Smooth muscle cell (in vitro differentiated cells): ENCODE measurements around the gene ZACN. TPM values are rescaled to one million over a fixed set of nuclear protein-coding genes. Genes with fewer than 3 reads are reported as not detected.
"Not testable (repeated sequence)": the region's sequence is repeated elsewhere in the genome, so short reads cannot be mapped to it uniquely, and the experiment has no call there.

Source experiments
- DNase-seq: peaks from one replicate; lab custom pipeline; 2025; ENCODE audit not compliant: unreplicated experiment; lab: John Stamatoyannopoulos, UW
- H2AFZ ChIP-seq: fragments of 200-600 bp; sonication (generic); 2 replicates; pipeline ENCODE4 v1.6.0; 2016; ENCODE audit warnings: antibody characterized with exemption, low read depth, mild to moderate bottlenecking
- H3F3A ChIP-seq: fragments of 200-600 bp; sonication (generic); 2 replicates; pipeline ENCODE4 v1.6.0; 2017; ENCODE audit warnings: antibody characterized with exemption, low read depth
- H3K27ac ChIP-seq: fragments of 200-600 bp; sonication (generic); 2 replicates; pipeline ENCODE4 v1.5.1; 2016; ENCODE audit warnings: low read depth, mild to moderate bottlenecking
- H3K27me3 ChIP-seq: fragments of 200-600 bp; sonication (generic); 2 replicates; pipeline ENCODE4 v1.6.1; 2016; ENCODE audit warnings: low read depth, mild to moderate bottlenecking
- H3K36me3 ChIP-seq: fragments of 200-600 bp; sonication (generic); 2 replicates; pipeline ENCODE4 v1.5.1; 2016; ENCODE audit warnings: low read depth
- H3K4me1 ChIP-seq: fragments of 200-600 bp; sonication (generic); 2 replicates; pipeline ENCODE4 v1.5.1; 2016; ENCODE audit warnings: low read depth
- H3K4me2 ChIP-seq: fragments of 200-600 bp; sonication (generic); 2 replicates; pipeline ENCODE4 v1.6.0; 2016; ENCODE audit warnings: mild to moderate bottlenecking
- H3K4me3 ChIP-seq: fragments of 200-600 bp; sonication (generic); 2 replicates; pipeline ENCODE4 v1.5.1; 2016; ENCODE audit warnings: mild to moderate bottlenecking
- H3K79me2 ChIP-seq: fragments of 200-600 bp; sonication (generic); 2 replicates; pipeline ENCODE4 v1.6.0; 2016; ENCODE audit warnings: low read depth, mild to moderate bottlenecking
- H3K9ac ChIP-seq: fragments of 200-600 bp; sonication (generic); 2 replicates; pipeline ENCODE4 v1.6.0; 2016; ENCODE audit warnings: low read depth
- H3K9me3 ChIP-seq: fragments of 200-600 bp; sonication (generic); replicated peaks from 2 replicates; pipeline ENCODE4 v1.5.1; 2016; ENCODE audit warnings: low read depth
- H4K20me1 ChIP-seq: fragments of 200-600 bp; sonication (generic); 2 replicates; pipeline ENCODE4 v1.6.0; 2016; ENCODE audit warnings: low read depth
- WGBS: methylation state at CpG from one replicate; pipeline ENCODE4 v1.1.7; 2016; ENCODE audit warnings: low lambda C conversion rate; 5-methylcytosine and 5-hydroxymethylcytosine counted together
- polyA plus RNA-seq: library from polyadenylated mRNA; unstranded; fragments of >200 nt; fragmentation: Nextera tagmentation; extraction: Ambion mirVana; gene quantifications from 2 replicates; pipeline ENCODE4 v1.2.1, GENCODE V29; 2016
- total RNA-seq: library from RNA; depleted of rRNA; stranded (reverse); fragments of >200 nt; gene quantifications from 2 replicates; pipeline ENCODE4 v1.2.3, GENCODE V29; 2014
- TF ChIP-seq, protein P1 (sequence below): fragments of 200-600 bp; sonication (generic); IDR thresholded peaks from 2 replicates; pipeline ENCODE4 v1.5.1; 2017; ENCODE audit warnings: borderline replicate concordance, mild to moderate bottlenecking, antibody characterized with exemption; ENCODE audit not compliant: insufficient read depth, poor library complexity, severe bottlenecking

ZACN gene
- total and polyA plus RNA-seq, 2 experiments from 2014 or later: 3.4 TPM; not detected in 1

DNA sequence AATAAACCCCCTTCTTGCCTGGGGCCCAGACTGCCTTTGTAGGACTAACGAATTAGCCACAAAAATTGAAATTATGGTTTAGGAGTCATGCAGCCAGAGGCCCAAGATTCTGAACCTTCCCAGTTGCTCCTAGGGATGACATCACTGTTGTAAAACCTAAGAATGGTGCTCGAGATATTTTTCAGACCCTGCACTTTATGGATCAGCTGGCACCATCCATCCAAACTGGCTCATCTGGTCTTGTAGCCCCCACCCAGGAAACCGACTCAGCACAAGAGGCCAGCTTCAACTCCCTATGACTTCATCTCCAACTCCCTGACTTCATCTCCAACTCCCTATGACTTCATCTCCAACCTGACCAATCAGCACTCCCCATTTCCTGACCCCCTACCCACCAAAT is 40.9 kb upstream of the ZACN start:
- no peak overlapping the region for H3K4me2 ChIP-seq
- H3K4me1 ChIP-seq: peaks cover 11% of the 10 kb centered on the region
- H3K36me3 ChIP-seq: peaks cover 3% of the 10 kb centered on the region
- 56% methylated on average over 3 of the region's 3 CpGs for WGBS
- no peaks in the 10 kb centered on the region for H3K27me3 ChIP-seq
- H2AFZ ChIP-seq: no peak overlapping the region
- peaks cover 4% of the 10 kb centered on the region for H3F3A ChIP-seq
- H3K27ac ChIP-seq: peak overlapping the region; percentile 40
- no peak for DNase-seq
- no peak overlapping the region for H3K9ac ChIP-seq
- H3K4me3 ChIP-seq: no peak overlapping the region
- H4K20me1 ChIP-seq: peaks cover 19% of the 10 kb centered on the region
- TF ChIP-seq, protein P1, sequence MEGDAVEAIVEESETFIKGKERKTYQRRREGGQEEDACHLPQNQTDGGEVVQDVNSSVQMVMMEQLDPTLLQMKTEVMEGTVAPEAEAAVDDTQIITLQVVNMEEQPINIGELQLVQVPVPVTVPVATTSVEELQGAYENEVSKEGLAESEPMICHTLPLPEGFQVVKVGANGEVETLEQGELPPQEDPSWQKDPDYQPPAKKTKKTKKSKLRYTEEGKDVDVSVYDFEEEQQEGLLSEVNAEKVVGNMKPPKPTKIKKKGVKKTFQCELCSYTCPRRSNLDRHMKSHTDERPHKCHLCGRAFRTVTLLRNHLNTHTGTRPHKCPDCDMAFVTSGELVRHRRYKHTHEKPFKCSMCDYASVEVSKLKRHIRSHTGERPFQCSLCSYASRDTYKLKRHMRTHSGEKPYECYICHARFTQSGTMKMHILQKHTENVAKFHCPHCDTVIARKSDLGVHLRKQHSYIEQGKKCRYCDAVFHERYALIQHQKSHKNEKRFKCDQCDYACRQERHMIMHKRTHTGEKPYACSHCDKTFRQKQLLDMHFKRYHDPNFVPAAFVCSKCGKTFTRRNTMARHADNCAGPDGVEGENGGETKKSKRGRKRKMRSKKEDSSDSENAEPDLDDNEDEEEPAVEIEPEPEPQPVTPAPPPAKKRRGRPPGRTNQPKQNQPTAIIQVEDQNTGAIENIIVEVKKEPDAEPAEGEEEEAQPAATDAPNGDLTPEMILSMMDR: no peak
- no peaks in the 10 kb centered on the region for H3K9me3 ChIP-seq
- no peaks in the 10 kb centered on the region for H3K79me2 ChIP-seq

DNA sequence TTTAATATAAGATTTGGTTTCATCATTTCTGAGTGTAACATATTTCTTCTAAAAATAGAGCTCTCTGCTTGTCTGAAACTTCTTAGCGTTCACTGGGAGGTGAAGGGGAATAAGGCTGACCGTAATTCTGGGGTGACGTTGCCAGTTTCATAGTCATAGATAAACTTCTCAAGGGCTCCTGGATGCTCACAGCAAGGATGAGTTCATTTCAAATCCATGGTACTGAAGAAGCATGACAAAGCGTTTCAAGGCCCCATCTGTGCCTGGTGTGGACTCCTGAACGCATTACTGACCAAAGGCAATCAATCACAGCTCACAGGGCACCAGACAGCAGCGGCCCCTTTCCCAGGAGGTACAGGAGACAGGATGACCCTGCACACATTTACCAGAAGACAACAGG is 39.9 kb upstream of the ZACN start:
- no peak overlapping the region for H3K4me2 ChIP-seq
- 98% methylated on average over 6 of the region's 6 CpGs for WGBS
- H3K4me1 ChIP-seq: peaks cover 11% of the 10 kb centered on the region
- H3K9me3 ChIP-seq: no peaks in the 10 kb centered on the region
- H4K20me1 ChIP-seq: peaks cover 24% of the 10 kb centered on the region
- peaks cover 4% of the 10 kb centered on the region for H3F3A ChIP-seq
- DNase-seq: no peak
- H3K79me2 ChIP-seq: no peaks in the 10 kb centered on the region
- no peak overlapping the region for H3K9ac ChIP-seq
- H3K27ac ChIP-seq: no peak overlapping the region
- H2AFZ ChIP-seq: no peak overlapping the region
- H3K27me3 ChIP-seq: no peaks in the 10 kb centered on the region
- TF ChIP-seq, protein P1: no peak
- H3K4me3 ChIP-seq: no peak overlapping the region
- peaks cover 3% of the 10 kb centered on the region for H3K36me3 ChIP-seq

DNA sequence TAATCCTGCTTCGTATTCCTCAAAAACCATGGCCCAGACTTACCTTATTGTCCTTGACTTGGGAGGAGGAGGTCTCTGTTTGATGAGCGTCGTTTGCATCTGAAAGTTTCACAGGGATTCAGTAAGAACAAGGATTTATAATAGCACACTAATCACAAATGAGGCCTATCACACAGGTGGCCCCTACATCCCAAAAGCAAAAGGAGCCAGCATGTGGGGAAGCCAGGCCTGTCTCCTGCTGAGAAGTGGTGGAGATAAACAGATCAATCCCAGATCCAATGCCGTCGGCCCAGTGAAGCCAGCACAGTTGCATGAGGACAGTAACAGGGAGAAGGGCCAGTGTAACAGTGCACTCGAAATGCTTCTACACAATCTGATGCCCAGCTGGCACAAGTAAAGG is 38.6 kb upstream of the ZACN start:
- no peaks in the 10 kb centered on the region for H3K9me3 ChIP-seq
- DNase-seq: no peak
- 84% methylated on average over 6 of the region's 6 CpGs for WGBS
- H3K27ac ChIP-seq: no peak overlapping the region
- peaks cover 30% of the 10 kb centered on the region for H4K20me1 ChIP-seq
- H3F3A ChIP-seq: peaks cover 4% of the 10 kb centered on the region
- peaks cover 3% of the 10 kb centered on the region for H3K36me3 ChIP-seq
- H2AFZ ChIP-seq: no peak overlapping the region
- no peak overlapping the region for H3K4me2 ChIP-seq
- H3K27me3 ChIP-seq: no peaks in the 10 kb centered on the region
- TF ChIP-seq, protein P1: no peak
- no peaks in the 10 kb centered on the region for H3K79me2 ChIP-seq
- no peak overlapping the region for H3K9ac ChIP-seq
- H3K4me3 ChIP-seq: no peak overlapping the region
- peaks cover 11% of the 10 kb centered on the region for H3K4me1 ChIP-seq

DNA sequence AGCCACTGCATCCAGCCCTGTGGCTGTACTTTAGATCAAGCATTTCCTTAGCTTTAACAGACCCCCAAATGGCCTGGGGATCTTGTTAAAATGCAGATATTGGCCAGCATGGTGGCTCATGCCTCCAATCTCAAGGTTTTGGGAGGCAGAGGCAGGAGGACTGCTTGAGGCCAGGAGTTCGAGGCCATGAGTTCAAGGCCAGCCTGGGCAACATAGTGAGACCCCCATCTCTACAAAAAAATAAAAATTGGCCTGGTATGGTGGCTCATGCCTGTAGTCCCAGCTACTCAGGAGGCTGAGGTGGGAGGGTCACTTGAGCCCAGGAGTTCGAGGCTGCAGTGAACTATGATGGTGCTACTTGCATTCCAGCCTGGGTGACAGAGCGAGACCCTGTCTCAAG is 36.1 kb upstream of the ZACN start:
- 100% methylated on average over 3 of the region's 3 CpGs for WGBS
- H3K4me3 ChIP-seq, H3K4me2 ChIP-seq, H2AFZ ChIP-seq, H3K4me1 ChIP-seq, H3K27ac ChIP-seq, H3F3A ChIP-seq, H3K27me3 ChIP-seq, H3K79me2 ChIP-seq, H3K9me3 ChIP-seq, DNase-seq, H3K9ac ChIP-seq: not testable (repeated sequence)
- Histone ChIP-seq H3K36me3 (peaks cover 11% of the 10 kb centered on the region), H4K20me1 (peaks cover 39% of the 10 kb centered on the region)

DNA sequence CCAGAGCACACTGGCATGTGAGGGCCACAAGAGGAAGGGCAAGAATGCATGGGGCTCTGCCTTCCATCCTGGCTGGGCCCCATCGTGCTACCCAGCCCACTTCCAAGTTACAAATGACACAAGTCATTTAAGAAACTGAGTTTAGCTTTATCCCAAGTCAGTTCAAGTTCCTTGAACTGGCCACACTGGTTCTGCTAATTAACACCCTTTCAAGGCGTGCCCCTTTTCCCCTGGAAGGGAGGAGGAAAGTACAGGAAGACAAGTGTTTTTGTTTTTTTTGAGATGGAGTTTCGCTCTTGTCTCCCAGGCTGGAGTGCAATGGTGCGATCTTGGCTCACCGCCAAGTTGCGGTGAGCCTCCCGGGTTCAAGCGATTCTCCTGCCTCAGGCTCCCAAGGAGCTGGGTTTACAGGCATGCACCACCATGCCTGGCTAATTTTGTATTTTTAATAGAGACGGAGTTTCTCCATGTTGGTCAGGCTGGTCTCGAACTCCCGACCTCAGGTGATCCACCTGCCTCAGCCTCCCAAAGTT is 34.4 kb upstream of the ZACN start:
- H3K79me2 ChIP-seq, H3F3A ChIP-seq, DNase-seq, H2AFZ ChIP-seq, H3K4me2 ChIP-seq, H3K27ac ChIP-seq, H3K9ac ChIP-seq, H3K36me3 ChIP-seq, H3K9me3 ChIP-seq, H3K4me3 ChIP-seq, H3K4me1 ChIP-seq, H3K27me3 ChIP-seq: not testable (repeated sequence)
- H4K20me1 ChIP-seq: peaks cover 55% of the 10 kb centered on the region
- 94% methylated on average over 11 of the region's 11 CpGs for WGBS
